ENCODE measurements around the gene SON.
A peak's percentile ranks its signal among the peaks of the same experiment; 100 is the strongest.
"Not testable (repeated sequence)": the region's sequence is repeated elsewhere in the genome, so short reads cannot be mapped to it uniquely, and the experiment has no call there.

SON gene

GRCh38 chr21:33576741-33577141 lies 33.9 kb downstream of the SON start:
- not testable (repeated sequence) for DNase-seq

- DNase-seq = no peak
These were observed 35.4 kb downstream of the SON start for GRCh38 chr21:33578214-33578613.

GRCh38 chr21:33578959-33579542 lies 36.2 kb downstream of the SON start:
- DNase-seq = no peak

- no peak for DNase-seq
These were observed 41.6 kb downstream of the SON start for GRCh38 chr21:33584455-33584854.

GRCh38 chr21:33586927-33587326 lies 44.1 kb downstream of the SON start:
- no peak for DNase-seq

GRCh38 chr21:33587792-33588484 lies 45.1 kb downstream of the SON start:
- DNase-seq = peak; percentile 45

GRCh38 chr21:33588485-33589335 lies 45.9 kb downstream of the SON start, which contains the start of gene DONSON:
Gene DONSON (minus strand): TSS chr21:33588684. CDS start chr21:33588641, 43 bp downstream.
- peak; percentile 88 for DNase-seq

GRCh38 chr21:33598051-33598450 lies 55.2 kb downstream of the SON start:
- no peak for DNase-seq

- no peak for DNase-seq
These were observed 65.7 kb downstream of the SON start for GRCh38 chr21:33608559-33608958.

GRCh38 chr21:33611006-33611744 lies 68.3 kb downstream of the SON start:
- DNase-seq = no peak

- not testable (repeated sequence) for DNase-seq
These were observed 74.7 kb downstream of the SON start for GRCh38 chr21:33617565-33617964.

GRCh38 chr21:33618407-33618806 lies 75.6 kb downstream of the SON start:
- no peak for DNase-seq

- DNase-seq = no peak
These were observed 76.9 kb downstream of the SON start for GRCh38 chr21:33619726-33620125.

GRCh38 chr21:33622253-33622652 lies 79.4 kb downstream of the SON start:
- no peak for DNase-seq

GRCh38 chr21:33626151-33626550 lies 83.3 kb downstream of the SON start:
- not testable (repeated sequence) for DNase-seq
